DND-41 (cell line): ENCODE data around the gene GNPAT.

Experiments
- EZH2 ChIP-seq: IDR thresholded peaks from 3 replicates; pipeline ENCODE4 v1.6.1; 2012; ENCODE audit warnings: borderline replicate concordance, low read depth, mild to moderate bottlenecking, moderate library complexity, low read length, inconsistent platforms; ENCODE audit not compliant: severe bottlenecking
- TF ChIP-seq, protein P1 (sequence below): IDR thresholded peaks from 2 replicates; pipeline ENCODE4 v1.5.1; 2012; ENCODE audit warnings: borderline replicate concordance, low read length, moderate library complexity, mild to moderate bottlenecking; ENCODE audit not compliant: poor library complexity, severe bottlenecking; ENCODE audit errors: extremely low read depth

DNA sequence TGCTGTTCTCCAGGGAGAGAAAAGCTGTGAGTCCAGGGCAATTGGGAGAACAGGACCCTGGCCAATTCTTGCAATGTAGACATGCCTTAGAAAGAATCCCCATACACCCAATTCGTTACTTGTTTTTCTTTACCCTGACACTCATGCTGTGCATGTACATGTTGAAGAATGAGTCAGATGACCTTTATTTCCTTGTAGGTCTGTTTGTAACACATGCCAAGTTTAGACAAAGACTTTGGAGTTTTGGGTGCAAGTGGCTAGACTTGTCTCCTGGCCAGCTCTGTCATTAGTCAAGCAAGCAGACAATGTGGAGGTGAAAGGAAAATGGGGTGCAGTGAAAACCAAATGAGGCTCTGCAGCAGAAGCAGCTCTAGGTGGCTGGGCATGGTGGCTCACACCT, 38.1 kb downstream of the GNPAT start:
- TF ChIP-seq, protein P1, sequence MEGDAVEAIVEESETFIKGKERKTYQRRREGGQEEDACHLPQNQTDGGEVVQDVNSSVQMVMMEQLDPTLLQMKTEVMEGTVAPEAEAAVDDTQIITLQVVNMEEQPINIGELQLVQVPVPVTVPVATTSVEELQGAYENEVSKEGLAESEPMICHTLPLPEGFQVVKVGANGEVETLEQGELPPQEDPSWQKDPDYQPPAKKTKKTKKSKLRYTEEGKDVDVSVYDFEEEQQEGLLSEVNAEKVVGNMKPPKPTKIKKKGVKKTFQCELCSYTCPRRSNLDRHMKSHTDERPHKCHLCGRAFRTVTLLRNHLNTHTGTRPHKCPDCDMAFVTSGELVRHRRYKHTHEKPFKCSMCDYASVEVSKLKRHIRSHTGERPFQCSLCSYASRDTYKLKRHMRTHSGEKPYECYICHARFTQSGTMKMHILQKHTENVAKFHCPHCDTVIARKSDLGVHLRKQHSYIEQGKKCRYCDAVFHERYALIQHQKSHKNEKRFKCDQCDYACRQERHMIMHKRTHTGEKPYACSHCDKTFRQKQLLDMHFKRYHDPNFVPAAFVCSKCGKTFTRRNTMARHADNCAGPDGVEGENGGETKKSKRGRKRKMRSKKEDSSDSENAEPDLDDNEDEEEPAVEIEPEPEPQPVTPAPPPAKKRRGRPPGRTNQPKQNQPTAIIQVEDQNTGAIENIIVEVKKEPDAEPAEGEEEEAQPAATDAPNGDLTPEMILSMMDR, result no peak
- no peak for TF ChIP-seq EZH2
